GM12865 (cell line): Measurements from ENCODE around the gene WIPF2.
"Not testable (repeated sequence)": the region's sequence is repeated elsewhere in the genome, so short reads cannot be mapped to it uniquely, and the experiment has no call there.

ENCODE experiments used
- DNase-seq: peaks from one replicate; pipeline ENCODE4 v3.0.0; 2010; ENCODE audit warnings: low read depth
- H3K4me3 ChIP-seq: 2 replicates; pipeline ENCODE4 v1.5.1; 2011; ENCODE audit warnings: mild to moderate bottlenecking, low read depth, low read length, control low read depth
- TF ChIP-seq, protein P1 (sequence below): IDR thresholded peaks from 2 replicates; pipeline ENCODE4 v1.5.1; 2011; ENCODE audit warnings: low read length, control low read depth, low read depth, inconsistent platforms; ENCODE audit not compliant: insufficient read depth; ENCODE audit errors: missing control alignments

WIPF2 gene

DNA sequence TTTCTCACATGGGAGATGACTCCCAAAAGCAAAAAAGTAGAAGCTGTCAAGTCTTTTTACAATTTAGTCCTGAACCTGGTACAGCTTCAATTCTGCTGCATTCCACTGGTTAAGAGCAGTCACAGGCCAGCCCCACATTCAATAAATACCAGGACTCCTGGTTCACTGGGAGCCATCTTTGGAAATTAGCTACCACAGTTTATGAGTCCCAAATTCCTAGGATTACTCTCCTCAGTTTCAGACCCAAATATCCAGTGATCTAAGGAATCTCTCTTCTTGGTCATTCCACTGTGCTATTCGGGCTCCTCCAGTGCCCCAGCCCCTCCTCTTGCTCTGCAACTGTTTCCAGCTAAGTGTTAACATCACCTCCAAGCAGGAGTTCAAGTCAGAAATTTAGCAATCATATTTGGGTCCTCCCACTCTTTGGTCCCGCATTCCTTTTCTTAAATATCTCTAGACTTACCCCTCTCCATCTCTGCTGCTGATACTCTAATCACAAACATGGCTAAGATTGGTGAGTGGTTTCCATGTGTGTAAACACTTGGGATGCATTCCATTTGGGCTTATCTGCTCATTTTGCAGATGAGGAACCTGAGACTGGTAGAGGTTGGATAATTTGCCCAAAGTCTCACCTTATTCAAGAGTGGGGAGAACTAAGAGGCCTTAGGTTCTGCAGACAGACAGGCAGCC is 9.6 kb upstream of the WIPF2 start:
- H3K4me3 ChIP-seq: no peak overlapping the region
- TF ChIP-seq, protein P1, sequence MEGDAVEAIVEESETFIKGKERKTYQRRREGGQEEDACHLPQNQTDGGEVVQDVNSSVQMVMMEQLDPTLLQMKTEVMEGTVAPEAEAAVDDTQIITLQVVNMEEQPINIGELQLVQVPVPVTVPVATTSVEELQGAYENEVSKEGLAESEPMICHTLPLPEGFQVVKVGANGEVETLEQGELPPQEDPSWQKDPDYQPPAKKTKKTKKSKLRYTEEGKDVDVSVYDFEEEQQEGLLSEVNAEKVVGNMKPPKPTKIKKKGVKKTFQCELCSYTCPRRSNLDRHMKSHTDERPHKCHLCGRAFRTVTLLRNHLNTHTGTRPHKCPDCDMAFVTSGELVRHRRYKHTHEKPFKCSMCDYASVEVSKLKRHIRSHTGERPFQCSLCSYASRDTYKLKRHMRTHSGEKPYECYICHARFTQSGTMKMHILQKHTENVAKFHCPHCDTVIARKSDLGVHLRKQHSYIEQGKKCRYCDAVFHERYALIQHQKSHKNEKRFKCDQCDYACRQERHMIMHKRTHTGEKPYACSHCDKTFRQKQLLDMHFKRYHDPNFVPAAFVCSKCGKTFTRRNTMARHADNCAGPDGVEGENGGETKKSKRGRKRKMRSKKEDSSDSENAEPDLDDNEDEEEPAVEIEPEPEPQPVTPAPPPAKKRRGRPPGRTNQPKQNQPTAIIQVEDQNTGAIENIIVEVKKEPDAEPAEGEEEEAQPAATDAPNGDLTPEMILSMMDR: no peak
- no peak for DNase-seq

DNA sequence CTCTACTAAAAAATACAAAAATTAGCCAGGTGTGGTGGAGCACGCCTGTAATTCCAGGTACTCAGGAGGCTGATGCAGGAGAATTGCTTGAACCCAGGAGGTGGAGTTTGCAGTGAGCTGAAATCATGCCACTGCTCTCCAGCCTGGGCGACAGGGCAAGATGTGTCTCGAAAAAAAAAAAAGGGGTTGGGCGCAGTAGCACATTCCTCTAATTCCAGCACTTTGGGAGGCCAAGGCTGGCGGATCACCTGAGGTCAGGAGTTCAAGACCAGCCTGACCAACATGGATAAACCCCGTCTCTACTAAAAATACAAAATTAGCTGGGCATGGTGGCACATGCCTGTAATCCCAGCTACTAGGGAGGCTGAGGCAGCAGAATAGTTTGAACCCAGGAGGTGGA is 5.2 kb upstream of the WIPF2 start:
- not testable (repeated sequence) for H3K4me3 ChIP-seq, DNase-seq

DNA sequence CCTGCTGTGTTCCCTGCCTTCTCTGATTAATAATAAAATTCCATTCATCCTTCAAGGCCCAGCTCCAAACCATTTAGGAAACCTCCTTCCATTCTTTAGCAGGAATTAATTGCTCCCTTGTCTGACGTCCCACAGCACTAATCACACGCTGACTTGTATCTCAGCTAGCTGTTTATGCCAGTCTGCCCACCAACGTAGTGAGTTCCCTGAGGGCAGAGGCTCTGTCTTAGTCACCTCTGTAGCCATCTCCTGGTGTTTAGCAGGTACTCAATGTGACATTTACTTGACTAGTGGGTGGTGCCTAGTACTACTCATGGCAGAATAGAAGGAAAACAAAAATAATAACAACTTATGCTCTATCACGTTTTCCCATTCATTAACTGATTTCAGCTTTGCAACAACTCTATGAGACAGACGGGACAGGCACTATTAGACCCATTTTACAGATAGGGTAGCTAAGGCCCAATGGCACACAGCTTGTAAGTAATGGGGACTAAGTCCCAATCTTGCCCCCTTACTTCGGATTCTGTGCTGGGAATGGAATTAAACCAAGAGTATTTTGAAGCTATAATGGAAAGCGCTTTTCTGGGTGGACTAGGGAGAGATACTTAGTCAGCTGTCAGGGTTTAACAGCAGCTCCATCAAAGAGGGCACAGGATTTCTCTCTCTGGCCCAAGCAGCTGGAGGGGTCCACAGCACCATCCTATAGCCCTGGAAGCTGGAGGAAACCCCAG is 931 bp upstream of the WIPF2 start:
- peak; percentile 8 for DNase-seq
- TF ChIP-seq, protein P1: no peak
- H3K4me3 ChIP-seq: peak overlapping the region; percentile 98

DNA sequence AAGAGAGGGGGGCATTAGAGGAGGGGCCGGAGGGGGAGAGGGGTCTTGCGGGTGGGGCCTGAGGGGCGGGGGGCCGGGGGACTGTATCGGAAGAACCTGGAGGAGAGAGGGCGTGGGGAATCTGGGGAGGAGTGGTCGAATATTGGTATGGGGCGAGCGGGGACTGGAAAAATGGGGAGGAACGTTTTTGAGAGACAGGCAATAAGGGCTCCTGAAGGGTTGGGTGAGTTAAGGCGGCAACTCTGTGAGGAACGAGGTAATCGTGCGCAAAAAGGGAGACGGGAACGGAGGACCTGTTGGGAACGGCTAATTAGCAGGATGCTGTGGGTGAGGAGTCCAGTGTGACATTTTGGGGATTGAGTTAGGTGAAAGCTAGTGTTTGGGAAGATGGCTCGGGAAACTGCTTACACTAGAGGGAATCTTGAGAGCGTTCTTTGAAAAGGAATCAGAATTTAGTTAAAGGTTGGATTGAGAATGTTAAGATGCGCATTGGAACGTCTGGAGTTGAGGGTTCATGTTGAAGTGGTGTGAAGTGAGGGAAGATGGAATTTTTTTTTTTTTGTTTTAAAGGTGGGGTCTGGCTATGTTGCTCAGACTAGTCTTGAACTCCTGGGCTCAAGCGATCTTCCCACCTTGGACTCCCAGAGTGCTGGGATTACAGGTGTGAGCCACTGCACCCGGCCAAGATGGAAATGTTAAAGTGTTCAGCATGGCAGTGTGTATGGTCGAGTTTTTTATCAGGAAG is 662 bp downstream of the WIPF2 start:
- DNase-seq: peak; percentile 41

DNA sequence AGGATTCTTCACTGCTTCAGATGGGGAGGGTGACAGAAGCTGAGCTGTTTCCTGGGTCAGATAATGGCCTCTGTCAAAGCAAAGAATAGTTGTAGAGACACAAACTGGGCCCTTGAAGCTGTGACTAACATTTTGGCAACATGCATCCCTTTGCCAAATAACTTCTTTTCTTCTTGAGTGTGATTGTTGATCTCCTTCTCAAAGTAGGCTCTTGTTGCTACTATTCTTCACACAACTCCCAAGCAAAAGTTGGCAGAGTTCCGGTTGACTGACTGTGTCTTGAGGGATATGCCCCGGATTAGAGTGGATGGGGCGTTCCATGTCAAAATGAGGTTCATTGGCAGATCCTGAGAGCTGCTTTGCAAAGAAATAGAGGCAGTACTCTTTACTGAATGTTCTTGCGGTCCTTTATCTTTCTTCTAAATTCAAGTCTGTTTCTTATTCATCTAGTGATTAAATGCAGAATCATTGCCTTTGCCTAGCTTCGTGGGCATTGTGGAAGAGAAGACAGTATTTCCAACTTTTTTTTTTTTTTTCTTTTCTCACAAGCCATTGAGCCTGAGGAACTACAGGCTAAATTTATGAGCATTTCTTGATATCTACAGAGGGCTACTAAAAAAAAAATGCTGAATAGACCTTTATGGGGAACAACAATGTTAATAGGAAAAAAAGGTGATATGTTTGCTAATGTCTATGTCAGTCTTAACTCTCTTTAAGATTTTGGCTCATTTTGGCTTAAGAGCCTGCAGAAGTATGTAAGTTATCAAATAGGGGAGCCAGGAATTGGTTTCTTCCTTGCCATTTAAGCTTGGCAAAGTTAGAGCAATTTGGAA is 5.8 kb downstream of the WIPF2 start:
- no peak for DNase-seq

More for the DNA sequence above, 662 bp downstream of the WIPF2 start:
- H3K4me3 ChIP-seq: peak overlapping the region; percentile 98
- TF ChIP-seq, protein P1: no peak

DNA sequence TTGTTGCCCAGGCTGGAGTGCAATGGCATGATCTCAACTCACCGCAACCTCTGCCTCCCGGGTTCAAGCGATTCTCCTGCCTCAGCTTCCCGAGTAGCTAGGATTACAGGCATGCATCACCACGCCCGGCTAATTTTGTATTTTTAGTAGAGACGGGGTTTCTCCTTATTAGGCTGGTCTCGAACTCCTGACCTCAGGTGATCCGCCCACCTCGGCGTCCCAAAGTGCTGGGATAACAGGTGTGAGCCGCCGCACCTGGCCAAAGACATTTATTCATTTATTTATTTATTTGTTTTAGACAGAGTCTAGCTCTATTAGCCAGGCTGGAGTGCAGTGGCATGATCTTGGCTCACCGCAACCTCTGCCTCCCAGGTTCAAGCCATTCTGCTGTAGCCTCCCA is 10.0 kb downstream of the WIPF2 start:
- not testable (repeated sequence) for H3K4me3 ChIP-seq, DNase-seq

More for the DNA sequence above, 5.8 kb downstream of the WIPF2 start:
- H3K4me3 ChIP-seq: no peak overlapping the region
- TF ChIP-seq, protein P1: no peak

DNA sequence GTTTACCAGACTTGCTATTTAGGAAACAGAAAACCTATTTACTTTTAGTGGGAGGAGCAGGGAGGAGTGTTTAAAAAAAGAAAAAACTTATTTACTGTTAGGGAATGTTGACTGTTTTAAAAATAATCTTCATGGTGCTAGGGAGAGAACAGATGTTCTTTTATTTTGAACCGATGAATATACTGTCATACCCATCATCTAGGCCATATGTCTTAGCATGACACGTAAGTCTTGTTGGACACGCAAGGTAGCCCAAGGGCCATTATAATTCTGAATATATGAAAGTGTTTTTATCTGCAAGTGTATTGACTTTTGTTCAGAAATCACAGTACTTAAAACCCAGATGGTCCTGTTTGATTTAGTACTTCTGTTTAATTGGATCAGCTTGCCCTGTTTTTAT is 11.6 kb downstream of the WIPF2 start:
- TF ChIP-seq, protein P1: no peak
- no peak overlapping the region for H3K4me3 ChIP-seq
- DNase-seq: no peak

DNA sequence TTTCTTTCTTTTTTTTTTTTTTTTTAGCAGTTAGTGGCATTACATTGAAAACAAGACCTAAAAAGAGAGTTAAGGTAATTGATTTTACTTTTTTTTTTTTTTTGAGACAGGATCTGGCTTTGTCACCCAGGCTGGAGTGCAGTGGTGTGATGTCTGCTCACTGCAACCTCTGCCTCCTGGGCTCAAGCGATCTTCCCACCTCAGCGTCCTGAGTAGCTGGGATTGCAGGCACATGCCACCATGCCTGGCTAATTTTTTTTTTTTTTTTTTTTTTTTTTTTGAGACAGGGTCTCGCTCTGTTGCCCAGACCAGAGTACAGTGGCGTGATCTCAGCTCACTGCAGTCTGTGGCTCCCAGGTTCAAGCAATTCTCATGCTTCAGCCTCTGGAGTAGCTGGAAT is 12.8 kb downstream of the WIPF2 start:
- not testable (repeated sequence) for H3K4me3 ChIP-seq, DNase-seq
